Stimulated activated CD4-positive, alpha-beta T cell treated with anti-CD3 and anti-CD28 coated beads, Interleukin-4, amount 100 ng/mL, for 48 hours (primary cell): ENCODE results near the gene VAT1.
"Not testable (repeated sequence)": the region's sequence is repeated elsewhere in the genome, so short reads cannot be mapped to it uniquely, and the experiment has no call there.

Experiments used
- DNase-seq, 2 donors: peaks; one replicate each; pipeline ENCODE4 v3.0.0-alpha.2; 2020; ENCODE audit warnings: low read depth in 2 of 2

Gene VAT1

DNA sequence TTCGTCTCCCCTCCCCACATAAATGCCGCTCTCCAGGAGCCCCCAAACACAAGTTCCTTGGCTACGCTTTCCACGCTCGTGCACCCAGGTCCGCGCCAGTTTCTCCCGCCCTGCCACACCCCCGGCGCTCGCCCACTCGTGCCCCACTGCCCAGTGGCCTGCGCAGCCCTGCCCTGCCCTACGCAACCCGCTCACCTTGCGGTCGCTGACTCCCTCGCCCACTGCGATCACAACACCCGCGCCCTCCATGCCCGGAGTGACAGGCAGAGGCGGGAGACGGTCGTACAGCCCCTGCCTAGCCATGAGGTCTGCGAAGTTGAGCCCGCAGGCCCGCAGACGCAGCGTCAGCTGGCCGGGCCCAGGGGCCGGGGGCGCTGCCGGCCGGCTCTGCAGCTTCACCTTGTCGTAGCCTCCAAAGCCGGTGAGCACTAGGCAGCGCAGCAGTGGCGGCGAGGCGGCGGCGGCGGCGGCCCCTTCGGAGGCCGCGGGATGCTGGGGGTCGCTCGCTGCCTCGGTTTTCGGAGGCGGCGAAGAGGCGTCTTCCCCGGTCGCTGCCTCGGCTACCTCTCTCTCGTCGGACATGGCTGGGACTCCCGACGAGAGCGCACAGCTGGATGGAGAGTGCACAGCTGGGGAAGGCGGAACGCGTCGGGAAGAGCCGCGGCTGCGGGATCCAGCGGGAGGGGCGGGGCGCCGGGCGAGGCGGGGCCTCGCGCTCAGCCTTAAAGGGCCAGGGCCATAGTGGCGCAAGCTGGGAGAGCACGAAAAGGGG is at the start of gene VAT1:
VAT1 (minus strand) TSS at position 645 of the 772 bp plus-strand sequence; CDS start at position 582, 63 bp downstream.
- DNase-seq, result peak; percentile 48 to 54

DNA sequence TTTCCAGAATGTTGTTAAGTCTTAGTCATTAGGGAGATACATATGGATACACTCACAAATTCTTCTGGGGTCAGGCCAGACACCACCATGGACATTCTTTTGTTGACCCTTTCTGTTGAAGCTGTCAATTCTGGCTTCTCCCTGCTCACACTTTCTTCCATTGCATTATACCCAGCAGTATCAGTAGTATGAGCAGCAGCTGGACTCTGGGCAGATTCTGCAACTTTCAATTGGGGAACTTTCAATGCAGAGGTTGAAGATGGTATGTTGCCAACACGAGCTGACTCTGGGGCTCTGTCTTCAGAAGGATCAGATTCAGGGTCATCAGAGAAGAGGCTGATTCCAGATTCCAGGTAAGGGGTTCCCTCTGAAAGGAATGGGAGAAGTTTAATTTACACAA is 48.7 kb upstream of the VAT1 start:
- DNase-seq, result no peak

DNA sequence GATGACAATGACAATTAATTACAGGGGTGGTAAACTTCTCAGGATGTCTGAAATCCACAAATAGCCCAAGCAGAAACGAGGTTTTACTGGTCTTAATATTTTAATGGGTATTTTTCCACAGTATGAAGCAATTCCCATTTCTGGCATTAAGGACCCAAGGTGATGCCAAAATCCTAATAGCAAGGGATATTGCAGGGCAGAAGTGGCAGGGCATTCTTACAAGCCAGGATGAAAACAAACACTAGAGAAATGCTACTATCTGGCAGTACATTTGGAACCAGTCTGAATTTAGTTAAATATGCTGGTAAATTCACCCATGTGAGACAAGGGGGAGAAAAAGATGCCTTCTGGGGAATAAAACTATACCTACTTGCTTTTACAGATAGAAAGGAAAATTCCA is 48.1 kb upstream of the VAT1 start:
- DNase-seq, result no peak

DNA sequence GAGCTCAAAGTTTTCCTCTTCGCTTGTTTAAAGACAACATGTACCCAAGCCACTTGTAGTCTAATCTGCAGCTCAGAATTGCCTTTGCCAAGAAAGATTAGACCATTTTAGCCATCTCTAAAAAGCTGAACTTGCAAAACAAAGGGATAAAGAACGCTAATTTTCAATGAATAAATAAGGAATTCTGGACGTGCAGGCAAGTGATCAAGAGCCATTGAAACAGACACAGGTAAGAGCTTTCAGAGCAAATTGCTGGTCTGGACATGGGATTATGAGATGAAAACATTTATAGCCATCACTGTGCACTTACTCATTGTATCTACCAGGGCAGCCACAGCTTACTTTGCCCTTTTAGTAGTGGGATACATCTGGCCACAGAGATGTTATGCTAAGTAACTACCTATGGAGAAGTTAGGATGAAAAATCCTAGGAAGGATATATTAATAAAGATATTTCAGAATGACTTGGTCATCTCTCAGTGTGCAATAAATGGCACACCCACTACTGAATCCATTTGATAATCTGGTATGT is 47.2 kb upstream of the VAT1 start:
- DNase-seq, result no peak

DNA sequence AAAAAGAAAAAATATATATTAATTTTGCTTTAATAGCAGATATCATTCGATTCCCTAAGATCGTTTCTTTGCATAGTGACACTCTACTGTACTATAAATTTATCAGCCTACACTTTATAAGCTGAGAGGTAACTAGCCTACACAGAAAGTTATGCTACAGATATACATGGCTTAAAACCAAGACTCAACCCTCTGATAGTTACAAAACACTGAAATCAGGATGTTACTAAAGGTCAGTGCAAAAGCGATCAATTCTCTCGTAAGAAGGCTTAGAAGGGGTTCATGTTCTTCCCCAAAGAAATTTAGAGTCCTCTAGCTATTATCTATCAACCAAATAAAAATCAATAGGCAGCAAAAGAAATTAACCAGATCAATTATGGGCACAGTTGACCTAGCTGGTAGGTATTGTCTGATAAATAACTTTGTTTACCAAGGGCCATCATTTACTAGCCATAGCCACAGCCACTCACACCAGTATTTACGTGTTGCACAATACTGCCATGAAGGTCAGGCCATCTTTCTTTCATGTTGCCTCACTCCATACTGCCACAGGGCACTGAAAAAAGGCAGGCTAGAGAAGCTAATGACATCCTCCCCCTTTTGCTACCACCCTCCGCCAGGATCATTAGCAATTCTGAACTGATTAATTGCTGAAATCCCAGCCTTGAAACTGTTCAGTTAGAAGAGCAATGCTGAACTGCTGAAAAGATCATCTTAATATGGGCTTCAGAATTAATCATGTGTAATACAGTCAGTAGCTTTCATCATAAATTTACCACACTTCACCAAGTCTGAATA is 46.6 kb upstream of the VAT1 start:
- no peak for DNase-seq

DNA sequence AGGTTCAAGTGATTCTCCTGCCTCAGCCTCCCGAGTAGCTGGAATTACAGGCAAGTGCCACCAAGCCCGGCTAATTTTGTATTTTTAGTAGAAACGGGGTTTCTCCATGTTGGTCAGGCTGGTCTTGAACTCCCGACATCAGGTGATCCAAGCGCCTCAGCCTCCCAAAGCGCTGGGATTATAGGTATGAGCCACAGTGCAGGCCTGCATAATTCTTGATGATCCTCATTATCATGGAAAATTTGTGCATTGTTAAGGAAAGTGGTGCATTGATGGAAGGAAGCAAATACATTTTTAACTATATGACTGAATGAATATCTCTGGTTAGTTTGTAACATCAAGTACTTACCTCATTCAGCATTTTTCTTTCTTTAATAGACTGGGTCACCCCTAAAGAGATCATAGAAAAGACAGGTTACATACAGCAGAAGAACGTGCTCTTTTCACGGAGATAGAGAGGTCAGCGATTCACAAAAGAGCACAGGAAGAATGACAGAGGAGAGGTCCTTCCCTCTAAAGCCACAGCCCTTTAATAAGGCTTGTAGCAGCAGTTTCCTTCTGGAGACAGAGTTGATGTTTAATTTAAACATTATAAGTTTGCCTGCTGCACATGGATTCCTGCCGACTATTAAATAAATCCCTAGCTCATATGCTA is 40.9 kb upstream of the VAT1 start:
- DNase-seq, result no peak

DNA sequence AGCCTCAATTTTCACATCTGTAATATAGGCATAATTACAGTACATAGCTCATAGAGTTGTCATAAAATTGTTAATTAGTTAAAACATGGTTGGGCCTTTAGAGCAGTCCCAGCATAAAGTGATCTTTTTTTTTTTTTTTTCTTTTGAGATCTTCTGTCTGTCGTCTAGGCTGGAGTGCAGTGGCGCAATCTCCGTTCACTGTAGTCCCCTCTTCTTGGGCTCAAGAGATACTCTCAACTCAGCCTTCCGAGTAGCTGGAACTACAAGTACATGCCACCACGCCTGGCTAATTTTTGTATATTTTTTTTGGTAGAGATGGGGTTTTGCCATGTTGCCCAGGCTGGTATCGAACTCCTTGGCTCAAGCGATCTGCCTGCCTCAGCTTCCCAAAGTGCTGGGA is 33.9 kb upstream of the VAT1 start:
- DNase-seq, result no peak

DNA sequence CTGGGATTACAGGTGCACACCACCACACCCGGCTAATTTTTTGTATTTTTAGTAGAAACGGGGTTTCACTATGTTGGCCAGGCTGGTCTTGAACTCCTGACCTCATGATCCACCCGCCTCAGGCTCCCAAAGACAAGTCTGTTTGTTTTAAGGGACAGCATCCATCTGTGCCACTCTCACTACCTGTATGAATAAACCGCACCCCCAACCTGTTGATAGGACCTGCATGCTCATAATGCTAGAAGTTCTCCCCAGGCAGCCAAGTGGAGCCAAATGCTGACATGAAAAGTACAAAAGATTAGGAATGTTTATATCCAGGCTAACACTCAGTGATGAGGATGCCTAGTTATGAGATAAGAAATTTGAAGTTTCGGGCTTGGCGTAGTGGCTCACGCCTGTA is 30.8 kb upstream of the VAT1 start:
- DNase-seq, result not testable (repeated sequence)

DNA sequence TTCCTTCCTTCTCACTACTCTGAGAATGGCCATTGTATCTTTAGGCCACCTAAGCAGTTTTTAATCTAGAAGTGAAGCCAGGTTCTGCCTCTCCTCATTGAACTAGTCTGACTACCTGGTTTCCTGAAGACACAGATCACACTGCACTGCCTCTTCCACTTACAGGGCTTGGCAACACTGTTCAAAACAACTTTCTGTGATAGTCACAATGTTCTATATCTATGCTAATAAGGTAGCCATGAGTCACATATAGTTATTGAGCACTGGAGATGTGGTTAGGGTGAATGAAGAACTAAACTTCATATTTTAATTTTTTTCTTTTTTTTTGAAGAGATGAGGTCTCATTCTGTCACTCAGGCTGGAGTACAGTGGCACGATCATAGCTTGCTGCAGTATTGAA is 29.8 kb upstream of the VAT1 start:
- no peak for DNase-seq

DNA sequence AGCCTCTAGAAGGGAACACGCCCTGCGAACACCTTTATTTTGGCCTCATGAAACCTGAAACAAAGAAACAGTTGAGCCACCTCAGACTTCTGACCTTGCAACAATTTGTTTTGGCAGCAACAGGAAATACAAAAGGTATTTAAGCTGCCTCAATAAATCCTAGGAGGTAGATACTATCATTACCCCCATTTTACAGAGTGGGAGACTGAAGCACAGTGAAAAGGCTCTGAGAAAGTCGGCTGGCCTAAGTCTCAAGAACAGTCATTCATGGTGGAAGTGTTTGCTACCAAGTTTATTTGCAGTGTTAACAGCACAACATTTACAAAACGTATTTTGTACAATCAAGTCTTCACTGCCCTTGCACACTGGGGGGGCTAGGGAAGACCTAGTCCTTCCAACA is 21.8 kb upstream of the VAT1 start:
- DNase-seq, result no peak

DNA sequence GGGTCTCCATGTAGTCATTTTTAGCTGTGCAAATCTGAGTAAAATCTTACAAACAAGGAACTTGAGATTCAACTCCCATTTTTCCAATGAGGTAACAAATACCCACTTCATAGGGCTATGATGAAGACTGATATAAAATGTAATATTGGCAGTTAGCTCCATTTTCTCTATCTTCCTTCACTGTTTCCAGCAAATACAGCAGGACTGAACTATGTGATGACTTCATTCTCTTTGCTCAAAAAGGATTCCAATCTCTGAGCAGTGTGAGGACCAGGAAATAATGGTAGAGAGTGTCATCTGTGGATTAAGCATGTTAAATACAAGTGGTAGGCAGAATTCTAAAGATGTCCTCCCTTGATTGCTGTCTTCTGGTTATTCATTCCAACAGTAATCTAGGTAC is 21.1 kb upstream of the VAT1 start:
- DNase-seq, result no peak

DNA sequence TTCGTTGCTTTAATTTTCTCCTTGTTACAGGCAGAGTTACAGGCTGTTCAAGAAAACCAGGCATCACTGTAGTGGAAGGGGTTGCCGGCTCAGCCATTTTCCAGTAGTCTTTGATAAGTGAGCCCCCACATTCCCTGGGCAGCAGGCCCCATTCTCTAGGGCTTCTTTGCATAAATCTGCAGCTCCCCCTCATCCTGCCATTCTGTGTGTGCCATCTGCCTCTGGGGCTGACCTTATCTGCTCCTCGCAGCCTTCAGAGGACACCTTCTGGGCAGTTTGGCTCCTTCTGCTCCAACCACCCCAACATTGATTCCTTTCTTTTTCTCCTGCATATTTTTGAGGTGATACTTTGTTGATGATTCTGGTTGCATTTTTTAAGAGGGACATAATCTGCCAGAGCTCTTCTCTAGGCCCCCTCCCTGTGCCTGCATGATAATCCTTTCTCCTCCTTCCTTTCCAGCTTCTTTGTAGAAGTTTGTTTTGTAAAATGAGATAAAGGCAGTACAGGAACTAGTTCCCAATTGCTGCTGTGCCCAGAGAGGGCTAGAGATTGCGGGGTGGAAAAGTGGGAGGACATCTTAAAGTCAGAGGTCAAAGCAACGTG is 19.9 kb upstream of the VAT1 start:
- no peak for DNase-seq

DNA sequence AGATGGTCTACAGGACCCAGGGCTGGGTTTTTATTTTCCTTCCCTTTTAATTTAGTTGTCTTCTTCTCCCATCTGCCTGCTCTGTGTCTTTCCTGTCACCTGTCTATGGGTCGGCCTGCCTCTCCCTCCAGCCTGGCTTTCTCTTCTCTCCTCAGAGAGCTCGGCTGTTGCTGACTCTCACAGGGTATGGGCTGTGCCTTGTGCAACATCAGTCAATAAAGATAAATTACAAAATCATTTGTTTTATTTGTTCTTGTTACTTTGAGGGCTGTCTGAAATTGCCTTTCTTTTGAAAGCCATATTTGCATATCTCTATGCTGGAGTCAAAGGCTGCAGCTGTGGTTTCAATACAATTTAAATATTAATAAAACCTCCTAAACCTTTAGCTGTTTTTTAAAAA is 18.5 kb upstream of the VAT1 start:
- DNase-seq, result no peak

DNA sequence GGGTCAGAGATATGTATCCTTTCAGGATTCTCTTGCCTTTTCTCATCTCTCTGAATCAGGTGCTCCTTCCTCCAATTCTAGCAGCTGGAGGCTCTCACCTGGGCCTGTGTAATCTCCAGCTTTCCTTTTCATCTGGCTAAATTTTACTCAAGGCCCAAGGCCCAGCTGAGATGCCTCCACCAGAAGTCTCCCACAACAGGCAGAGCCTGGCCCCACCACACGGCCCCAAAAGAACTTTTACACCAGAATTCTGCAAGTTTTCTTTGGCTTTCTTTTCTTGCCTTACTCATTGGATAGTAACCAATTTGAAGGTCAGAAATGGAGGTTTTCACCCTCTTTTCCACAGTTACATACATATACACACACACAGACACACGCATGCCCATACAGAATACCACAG is 17.5 kb upstream of the VAT1 start:
- no peak for DNase-seq

DNA sequence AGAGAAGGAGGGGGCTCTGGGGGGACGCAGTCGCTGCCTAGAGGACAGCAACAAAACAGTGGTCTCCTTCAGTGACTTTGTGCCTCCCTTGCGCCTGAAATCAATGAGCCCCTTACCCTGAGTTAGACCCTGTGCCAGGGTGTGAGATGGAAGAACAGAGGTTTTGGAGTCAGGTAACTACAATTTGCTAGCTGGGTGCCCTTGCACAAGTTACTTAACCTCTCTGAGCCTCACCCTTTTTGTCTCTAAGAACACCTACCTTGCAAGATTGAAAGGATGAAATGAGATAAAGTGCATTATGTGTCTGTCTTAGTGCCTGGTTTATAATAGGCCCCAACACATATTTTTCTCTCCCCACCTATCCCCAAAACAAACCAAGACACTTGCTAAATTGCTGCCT is 12.7 kb upstream of the VAT1 start:
- no peak for DNase-seq

DNA sequence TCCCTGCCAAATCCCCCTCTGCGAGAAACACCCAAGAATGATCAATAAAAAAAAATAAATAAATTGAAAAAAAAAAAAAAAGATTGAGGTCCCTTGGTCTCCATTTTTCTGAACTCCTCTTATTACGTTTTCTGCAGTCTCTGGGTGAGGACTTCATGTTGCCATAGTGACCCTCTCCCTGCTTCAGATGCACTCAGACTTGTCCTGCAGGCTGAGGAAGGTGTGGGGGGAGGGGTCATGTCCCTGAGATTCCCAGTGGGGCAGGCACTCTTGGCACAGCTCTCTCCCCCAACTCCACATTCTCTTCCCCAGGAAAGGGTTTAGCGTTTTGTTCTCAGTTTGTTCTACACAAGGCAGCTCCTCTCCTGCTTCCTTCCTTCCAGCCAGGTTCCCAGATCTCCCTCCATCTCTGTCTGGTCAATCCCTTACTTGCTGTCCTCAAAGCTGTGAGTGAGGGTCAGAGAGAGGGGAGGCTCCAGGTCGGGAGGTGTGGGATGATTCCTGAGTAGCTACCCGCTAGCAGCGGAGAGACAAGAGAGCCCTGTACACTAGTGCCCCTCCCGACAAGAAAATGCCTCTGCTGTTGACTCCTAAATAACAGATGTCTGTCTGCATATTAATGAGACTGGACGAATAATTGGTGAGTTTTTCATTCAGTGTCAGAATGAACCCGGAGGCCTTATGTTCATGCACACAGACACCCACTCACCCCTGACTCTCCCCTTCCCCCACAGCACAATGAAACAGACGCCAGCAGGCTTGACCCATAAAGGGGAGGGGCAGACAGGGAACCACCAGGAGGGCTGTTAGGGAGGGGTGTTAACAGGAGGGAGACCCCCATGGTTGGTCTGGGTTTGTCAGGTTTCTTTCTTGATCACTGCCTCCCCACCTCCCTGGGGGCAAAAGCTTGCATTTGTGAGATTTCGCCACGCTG is 12.0 kb upstream of the VAT1 start:
- DNase-seq, result no peak

DNA sequence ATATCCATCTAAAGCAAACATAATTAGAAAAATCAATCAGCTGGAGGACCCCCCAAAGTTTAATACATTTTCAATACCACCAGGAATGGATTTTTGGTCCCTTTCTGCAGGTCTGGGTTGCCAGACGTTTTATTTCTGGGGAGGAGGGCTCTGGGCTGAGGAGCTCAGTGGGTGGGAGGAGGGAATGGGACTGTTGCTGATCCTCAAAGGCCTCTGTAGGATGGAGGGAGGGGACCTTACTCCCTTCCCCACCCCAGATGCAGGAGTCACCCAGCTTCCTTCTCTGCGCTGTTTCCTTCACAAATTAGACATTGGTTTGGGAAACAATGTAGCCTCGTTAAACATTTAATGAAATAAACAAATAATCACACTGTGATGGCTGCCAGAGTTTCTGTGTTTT is 9.5 kb upstream of the VAT1 start:
- DNase-seq, result no peak

DNA sequence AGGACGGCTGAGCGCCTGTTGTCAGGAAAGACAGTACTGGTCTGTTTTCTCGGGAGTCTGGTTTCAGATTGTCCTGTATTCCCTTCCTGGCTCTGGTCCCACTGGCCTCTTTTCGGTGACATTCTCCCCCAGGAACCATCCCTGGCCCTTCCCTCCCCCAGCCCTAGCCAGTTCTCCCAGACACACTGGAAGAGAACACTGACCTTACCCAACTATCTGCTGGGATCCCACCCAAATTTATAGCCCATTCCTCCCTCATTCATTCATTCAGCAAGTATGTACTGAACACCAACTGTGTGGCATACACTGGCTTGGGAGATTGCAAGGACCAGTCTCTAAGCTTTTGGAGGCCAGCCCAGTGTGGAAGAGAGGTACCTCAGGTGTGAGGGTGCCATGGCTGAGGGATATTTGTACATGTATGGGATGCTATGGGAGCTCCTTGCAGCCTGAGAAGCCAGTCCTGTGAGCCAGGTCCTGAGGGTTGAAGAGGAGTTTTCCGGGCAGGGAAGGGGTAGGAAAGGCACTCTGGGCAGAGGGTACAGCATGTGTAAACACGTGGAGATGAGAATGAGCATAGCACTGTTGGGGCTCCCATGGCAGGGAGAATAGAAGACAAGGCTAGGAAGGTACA is 8.1 kb upstream of the VAT1 start:
- no peak for DNase-seq

DNA sequence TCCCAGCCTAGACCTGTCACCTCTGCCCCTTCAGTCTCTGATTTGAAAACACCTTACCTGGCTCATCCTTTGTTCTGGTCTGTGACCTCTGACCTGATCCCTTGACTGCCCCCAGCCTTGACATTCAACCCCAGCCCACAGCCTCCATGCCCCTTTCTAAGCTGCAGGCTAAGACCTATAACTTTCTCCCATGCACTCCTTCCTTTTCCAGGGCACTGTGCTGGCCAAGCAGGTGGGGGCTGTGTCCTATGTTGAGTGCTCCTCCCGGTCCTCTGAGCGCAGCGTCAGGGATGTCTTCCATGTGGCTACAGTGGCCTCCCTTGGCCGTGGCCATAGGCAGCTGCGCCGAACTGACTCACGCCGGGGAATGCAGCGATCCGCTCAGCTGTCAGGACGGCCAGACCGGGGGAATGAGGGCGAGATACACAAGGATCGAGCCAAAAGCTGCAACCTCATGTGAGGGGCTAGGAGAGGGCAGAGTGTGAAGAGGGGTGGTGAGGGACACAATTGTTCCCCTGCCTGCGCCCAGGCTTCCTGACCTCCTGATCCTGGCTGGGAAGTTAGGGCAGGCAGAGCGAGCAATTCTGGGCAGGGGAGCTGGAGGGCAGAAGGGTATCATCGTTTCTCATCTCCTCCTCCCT is 6.2 kb upstream of the VAT1 start:
- DNase-seq, result no peak
